NCI-H2196 treated with DMSO at 0.1 percent for 48 hours (cell line): ENCODE results near the gene EXTL1.

ENCODE experiments used
- DNase-seq: peaks from one replicate; lab custom pipeline; 2025; ENCODE audit not compliant: unreplicated experiment; lab: John Stamatoyannopoulos, UW

EXTL1 gene

DNA sequence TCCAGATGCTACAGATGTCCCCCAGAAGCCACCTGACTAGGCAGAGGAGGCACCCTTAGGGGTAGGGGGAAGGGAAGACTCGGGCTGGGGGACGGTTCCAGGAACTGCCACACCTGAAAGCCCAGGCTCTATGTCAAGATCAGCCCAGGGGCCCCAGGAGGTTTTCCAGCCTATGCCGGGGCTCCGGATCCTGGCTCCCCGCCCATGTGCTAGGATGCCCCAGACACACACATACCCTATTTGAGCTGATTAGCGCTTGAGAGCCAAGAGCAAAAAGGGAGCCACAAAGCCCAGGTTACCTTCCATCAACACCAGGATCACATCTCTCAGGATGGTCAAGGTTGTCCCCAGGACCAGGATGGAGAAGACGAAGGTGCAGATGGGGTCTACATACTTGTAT lies 19.8 kb downstream of the EXTL1 start:
- DNase-seq, result no peak

DNA sequence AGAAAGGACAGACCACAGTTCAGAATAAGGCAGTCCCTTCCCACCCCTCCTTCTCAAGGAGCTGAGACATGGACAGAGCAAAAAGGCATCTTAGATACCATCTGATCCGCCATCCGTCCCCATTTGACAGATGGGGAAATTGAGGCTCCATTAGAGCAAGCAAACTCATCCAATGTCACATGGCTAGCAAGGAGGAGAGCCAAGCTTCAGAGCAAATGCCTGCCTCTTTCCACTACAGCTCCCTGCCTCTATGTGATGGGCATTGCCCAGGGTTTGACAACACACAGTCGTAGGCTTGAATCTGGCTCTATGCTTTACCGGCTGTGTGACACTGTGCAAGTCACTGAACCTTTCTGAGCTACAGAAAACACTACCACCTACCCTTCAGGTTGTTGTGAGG lies 20.4 kb downstream of the EXTL1 start:
- no peak for DNase-seq

DNA sequence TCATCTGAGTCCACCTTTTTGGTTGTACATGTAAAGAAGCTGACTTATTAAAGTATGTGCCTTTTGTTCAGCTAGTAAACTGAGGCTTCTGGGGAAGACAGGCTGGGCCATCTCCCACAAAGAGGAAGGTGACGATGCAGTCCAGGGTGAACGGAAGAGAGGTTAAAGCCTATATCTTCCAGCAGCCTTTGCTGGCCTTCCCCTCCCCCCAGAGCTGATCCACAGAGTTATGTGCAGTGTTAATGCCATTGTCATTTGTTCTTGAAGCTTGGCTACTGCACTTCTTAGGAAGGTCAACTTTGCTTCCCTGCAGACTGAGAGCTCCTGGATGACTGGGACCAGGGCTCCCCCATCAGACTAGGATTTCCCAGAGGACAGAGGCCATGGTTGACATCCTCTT lies 22.2 kb downstream of the EXTL1 start:
- no peak for DNase-seq

DNA sequence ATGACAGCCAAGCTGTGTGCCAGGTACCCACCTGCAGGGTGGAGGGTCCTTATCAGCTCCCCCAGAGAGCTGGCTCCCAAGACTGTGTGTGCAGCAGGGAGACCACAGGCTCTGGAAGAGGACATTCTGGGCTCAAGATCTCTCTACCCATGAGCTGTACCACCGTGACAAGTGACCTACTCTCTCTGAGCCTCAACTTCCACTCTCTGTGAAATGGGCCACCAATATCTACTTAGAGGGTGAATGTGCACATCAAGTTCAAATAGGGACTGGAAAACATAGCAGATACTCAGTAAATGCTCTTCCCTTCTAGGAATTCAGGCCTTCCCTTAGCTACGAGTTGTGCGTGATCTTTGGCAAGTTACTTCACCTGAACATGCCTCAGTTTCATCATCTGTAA lies 22.8 kb downstream of the EXTL1 start:
- no peak for DNase-seq

DNA sequence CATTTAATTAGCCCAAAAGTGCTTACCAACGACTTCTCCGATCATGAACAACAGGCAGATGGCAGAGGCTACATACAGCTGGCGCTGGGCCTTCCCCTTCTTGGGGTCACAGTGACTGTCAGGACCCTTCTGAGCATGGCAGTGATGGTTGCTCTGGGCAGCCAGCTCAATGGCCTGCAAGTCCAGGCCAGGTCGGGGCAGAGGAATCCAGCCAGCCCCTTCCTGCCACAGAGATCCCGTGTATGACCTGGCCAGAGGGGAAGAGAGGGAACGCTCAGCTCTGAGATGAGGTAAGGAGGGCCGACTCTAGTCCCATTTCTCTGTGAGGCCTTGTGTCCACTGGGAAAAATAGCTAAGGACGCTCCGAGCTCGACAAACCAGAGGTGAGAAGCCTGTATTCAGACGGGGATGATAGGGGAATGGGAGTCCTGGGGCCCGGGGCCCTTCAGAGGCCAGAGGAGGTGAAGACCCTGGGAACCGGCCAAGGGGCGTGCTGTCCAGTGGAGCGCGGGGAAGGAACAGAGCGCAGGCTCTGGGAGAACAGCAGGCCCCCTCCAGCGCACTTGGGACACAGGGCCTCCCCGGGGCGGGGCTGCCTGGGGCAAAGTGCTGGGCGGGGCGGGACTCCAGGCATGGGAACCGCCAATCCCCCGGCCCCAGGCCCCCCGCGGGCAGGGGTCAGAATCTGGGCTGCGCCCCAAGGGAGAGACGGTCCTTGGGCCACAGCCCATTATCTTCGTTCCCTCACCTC lies 23.6 kb downstream of the EXTL1 start:
- DNase-seq, result no peak

DNA sequence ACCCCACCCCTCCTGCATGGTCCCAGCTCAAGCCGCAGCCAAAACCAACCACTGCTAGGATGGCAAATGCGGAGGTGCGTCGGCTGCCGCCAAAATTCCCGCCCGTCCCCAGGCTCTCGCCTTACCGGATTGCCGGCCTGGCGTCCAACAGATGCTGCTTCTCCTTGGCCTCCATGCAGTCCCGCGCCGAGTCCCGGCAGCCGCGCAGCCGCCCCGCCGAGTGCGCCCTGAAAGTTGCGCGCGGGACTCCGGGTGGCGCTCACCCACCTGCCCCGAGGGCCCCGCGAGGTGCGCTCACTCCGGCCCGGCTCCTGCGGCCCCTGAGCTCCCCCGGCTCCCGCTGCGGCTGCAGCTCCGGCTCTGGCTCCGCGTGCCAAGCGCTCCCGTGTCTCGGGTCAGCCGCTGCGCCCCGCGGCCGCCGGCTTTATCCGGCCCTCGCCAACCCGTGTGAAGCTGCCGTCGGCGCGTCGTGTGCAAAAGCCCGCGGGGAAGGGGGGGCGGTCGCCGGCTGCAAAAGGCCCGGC lies 24.2 kb downstream of the EXTL1 start, which contains the start of gene SLC30A2:
SLC30A2 (minus strand) TSS at position 397 of the 524 bp plus-strand sequence; CDS start at position 175, 222 bp downstream.
- DNase-seq, result no peak

DNA sequence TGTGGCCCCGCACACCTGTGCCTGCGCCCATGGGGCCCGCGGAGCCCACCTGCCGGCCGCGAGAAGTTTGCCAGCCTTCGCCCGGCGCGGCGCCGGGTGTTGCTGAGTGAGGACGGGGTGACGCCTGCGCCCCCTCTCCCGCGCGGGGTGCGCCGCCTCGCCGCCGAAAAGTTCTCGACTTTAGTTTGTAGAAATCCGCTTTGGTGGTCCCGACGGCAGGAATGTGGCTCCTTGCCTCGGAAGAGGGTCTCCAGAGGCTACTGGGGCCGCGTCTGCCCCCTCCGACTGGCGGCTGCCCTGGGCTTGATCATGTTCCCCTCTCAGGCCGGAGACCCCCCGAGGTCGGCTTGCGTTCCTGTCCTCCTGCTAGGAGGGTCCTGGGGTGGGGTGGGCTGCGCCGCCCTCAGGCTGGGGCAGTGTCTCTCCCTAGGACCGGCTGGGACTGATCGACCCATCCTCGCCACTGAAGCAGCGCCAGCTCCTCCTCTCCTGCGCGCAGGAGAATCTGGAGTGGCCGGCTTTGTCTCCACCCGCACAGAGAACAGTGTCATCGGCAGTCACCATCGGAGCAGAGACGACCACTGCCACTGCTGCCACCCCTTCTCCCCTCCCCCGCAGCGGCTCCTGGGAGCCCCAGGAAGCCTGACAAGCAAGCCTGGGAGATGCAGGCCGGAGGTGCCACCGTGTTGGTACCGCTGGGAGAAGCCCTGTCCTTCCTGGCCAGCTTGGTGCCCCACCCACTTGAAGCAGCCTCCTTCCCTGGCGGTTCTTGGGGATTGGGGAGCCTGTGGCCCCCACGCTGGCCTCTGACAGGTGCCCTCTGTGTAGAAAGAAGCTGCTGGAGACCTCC lies 24.9 kb downstream of the EXTL1 start:
- DNase-seq, result no peak

DNA sequence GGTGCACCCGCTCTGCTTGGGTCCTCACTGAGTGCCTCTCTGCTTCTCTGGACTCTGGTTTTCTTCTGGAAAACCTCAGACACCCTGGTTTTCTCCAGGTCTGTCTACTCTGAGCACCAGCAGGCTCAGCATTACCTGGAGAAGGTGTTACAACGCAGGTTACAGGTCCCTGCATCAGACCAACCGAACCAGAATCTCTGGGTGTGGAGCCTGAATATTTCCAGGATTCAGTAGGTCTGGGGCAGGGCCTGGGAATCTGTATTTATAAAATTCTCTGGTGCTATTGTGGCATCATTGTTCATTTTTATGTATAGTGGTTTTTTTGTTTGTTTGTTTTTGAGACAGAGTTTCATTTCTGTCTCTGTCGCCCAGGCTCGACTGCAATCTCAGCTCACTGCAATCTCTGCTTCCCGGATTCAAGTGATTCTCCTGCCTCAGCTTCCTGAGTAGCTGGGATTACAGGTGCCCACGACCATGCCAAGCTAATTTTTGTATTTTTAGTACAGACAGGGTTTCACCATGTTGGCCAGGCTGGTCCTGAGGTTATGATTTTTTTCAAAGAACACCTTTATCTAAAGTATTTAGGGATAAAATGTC lies 25.8 kb downstream of the EXTL1 start:
- DNase-seq, result no peak

DNA sequence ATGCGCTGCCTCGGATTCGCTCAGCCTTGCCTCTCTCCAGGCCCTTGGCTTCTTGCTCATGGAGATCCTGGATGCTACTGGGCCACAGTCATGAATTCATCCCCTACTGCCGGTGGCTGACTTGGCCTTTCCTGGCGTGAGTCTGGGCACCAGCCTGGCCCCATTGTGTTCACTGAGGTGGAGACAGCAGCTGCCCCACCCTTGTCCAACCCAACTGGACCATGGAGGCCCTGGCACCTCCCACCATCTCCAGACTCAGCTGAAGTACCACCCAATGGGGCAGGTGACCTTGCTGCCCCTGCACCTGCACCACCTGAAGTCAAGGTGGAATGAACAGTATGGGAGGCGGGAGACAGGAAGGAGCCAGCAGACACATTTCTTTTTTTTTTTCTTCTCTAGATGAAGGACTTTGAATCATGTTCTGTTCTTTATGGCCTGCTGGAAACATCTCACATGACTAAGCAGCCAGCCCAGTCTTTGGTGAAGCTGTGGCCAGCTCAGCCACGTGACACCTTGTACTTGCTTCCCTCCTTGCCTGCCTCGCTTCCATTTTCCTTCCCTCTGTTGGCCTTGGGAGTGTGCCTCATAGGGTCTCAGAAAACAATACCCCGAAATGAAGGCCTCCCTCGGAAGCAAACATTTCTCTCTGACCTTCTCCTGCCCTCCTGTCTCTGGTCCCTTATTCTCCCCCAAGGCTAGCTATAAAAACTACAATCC lies 28.1 kb downstream of the EXTL1 start:
- no peak for DNase-seq

DNA sequence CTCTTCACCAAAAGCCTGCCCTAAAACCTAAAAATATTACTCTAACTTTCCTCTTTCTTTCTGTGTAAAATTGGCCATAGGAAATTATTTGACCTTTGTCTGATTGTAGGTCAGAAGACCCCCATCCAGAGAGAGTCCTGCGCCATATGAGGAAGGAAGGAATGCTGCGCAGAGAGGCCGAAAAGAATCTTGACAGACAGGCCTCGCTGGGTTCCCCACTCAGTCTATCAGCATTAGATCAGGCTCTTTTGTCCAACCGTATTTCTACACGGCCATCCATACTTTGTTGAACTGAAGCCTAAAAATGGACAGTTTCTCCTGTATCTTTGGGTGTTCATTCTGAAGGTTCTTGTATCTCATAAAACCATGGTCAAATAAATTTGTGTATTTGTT lies 28.7 kb downstream of the EXTL1 start:
- no peak for DNase-seq

DNA sequence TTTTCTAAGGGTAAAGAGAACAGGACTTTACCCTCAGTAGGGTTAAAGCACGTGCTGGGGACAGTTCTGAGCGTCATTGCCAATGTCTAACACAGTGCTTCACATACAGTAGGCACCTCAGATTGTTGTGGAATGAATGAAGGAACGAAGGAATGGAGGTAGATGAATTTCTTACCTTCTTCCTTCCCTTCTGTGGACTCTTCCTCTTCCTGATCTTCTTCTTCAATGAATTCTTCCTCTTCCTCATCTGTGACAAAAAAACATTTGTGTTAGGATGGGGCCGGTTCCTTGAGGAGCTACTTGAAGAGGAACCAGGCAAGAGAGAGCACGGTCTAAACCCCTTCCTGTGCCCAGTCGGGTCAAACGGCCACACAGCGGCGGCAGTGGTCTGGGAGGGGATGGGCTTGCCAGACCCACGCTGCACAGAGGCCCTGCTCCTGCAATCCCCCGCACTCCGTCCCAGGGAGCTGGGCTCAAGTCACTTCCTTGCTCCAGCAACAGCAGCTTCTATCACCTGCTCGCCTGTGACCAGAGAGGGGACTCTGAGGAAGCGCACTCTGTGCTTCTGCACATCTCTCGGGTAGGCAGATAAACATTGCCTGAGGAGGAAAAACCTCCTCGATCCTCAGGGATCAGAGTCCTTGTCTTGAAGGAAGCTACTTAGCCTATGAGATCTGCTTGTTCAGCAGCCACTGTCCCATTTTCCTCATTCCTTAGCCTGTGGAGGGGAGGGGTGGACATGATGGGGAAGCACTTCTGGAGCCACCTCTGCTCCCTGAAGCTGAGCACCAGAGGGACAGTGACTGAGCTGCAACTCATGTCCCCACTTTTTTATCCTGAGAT lies 32.4 kb downstream of the EXTL1 start:
- DNase-seq, result no peak

DNA sequence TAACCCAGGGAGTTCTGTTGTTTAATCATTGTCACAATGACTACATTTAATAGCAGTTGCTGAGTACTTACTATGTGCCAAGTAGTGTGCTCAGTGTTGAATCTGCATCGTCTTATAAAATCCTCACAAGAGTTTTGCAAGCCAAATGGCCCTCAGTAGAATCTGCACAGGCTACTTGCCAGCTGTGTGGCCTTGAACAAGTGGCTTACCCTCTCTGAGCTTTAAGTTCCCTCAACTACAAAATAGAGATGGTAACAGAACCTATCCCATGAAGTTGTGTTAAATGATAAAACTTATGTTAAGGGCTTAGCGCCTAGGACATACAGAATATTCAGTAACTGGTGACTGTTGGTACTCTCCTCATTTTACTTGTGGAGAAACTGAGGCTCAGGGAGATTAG lies 33.5 kb downstream of the EXTL1 start:
- DNase-seq, result no peak

DNA sequence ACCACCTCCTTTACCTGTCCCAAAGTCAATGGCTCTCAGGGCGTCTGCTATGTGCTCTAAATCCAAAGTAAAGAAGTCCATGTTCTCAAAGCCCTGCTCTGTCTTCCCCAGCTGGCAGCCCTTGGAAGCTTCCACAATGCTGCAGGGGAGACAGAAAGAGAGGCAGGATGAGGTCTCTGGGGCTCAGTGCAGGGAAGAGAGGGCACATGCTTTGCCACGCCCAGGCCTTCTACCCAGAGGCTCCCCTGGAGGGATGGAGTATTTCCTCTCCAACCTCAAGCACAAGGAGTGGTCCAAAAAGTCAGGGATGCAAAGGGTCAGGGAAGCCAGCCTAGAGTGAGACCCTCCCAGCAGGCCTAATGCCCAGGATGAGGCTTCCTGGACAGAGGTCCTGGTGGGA lies 35.6 kb downstream of the EXTL1 start:
- no peak for DNase-seq

DNA sequence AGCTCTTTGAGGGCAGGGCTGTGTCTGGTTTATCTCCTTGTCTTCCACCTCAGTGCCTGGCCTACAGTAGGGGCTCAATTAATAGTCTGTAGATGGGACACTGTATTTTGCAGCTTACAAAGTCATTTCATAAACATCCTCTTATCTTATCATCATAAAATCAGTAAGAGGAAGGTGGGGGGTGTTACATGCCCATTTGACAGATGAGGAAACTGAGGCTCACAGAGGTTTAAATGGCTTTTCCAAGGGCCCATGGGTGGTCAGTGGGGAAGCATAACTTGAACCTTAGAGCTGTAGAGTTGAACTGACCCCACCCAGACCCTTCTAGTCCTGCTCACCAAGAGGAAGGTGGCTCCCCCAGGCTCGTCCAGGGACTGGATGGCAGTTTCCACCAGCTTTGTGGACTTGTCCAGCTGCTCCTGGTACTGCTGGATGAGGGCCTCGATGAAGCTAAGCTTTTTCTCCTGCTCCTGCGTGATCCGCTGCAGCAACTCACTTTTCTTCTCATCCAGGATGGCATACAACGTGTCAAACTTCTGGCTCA lies 36.5 kb downstream of the EXTL1 start:
- no peak for DNase-seq

DNA sequence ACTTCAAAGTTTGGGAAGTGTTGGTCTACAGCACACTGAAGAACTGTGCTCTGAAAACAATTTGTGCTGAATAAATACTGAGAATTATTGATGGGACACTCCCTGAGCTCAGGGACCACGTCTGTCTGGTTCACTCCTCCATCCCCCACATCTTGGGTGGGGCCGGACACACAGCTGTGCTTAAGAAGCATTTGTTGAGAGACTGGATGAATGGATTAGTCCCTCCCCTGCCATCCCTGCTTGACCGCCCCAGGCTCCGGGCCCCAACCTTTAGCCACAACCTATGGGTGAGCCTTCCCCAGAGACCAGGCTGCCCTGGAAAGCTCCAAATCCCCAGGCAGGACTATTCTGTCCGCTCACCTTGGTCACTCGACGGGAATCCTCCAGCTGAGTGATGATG lies 38.3 kb downstream of the EXTL1 start:
- DNase-seq, result no peak

DNA sequence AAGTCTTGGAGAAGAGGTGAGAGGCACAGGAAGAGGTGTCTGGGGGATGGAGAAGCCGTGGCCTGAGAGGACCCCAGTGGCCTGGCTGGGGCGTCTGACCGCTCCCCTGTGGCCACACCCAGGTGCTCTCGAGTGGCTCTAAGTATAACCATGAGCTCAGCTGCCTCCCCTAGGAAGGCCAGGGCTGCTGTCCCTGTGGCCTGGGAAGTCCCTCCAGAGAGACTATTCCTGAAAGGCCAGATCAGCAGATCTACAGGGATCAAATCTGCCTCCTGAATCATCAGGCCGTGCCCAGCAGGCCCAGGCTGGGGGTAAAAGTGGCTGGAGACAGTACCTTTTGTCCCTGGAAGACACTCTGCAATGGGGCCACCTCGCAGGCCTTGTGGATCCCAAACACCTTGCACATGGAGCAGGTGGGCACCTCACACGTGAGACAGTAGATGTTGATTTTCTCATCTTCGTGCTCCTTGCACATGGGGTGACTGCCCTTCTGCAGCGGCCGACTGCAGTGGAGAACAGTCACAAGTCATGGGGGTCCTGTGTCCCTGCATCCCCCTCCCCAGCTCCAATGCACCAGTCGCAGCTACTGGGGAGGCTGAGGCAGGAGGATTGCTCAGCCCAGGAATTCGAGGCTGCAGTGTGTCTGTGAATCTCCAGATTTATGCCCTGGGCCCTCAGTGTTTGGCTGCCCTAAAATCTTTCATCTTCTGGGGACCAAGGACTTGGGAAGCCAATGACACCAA lies 39.4 kb downstream of the EXTL1 start:
- DNase-seq, result no peak

DNA sequence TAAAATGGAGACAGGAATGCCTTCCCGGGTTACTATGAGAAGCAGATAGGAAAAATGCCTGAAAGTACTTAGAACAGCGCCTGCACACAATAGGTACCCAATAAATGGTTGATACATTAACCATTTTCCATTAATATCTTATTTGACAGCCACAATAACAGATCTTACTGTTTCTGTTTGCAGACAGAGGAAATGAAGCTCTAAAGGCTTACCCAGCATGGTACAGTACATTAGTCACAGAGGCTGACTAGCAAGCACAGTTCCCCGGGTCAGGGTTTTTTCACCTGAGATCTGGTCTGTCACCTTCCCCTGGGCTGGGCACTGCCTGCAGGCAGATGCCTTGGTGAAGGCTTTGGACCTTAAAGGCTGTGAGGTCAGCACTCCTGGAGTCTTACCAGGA lies 43.0 kb downstream of the EXTL1 start:
- DNase-seq, result no peak

DNA sequence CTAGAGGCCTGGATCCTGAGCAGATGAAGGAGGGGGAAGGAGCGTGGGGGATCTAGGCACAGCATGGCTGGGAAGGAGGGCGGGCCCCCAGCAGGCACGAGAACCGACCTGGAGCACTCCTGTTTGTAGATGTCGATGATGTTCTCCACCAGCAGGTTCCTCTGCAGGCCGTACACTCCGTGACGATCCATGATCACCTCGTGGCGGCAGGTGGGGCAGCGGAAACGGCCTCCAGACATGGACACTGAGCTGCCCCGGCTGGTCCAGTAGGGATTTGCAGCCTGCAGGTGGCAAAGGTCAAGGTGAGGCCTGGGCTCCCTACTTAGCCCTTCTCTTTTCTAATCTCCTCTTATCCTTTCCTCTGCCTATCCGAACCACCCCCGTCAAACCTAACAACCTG lies 44.6 kb downstream of the EXTL1 start:
- no peak for DNase-seq

DNA sequence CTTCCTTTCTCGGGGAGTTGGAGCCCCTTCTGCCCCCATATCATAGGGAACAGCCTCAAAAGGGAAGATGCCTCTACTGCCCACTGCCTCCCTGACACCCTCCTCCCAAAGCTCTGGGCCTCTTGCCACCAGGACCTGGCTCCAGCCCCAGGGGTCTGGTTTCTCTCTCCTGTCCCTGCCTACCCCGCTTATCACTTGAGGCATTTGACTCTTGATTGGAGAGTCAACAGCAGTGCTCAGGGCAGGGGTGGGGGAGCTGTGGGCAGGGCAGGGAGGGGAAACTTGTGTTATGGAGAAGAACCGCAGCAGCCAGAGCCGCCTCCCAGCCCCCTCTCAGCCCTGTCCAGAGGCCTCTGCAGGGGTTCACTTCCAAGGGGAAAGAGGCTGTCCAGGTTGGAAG lies 45.3 kb downstream of the EXTL1 start:
- no peak for DNase-seq
